Ishikawa (cell line): Measurements from ENCODE around the gene SAMD9L.

Source experiments
- CEBPB ChIP-seq: IDR thresholded peaks from 2 replicates; pipeline ENCODE4 v1.6.1; 2012
- EGR1 ChIP-seq: IDR thresholded peaks from 2 replicates; pipeline ENCODE4 v1.6.1; 2012
- EP300 ChIP-seq: IDR thresholded peaks from 2 replicates; pipeline ENCODE4 v1.6.1; 2012; ENCODE audit warnings: borderline replicate concordance
- NFIC ChIP-seq: IDR thresholded peaks from 2 replicates; pipeline ENCODE4 v1.6.1; 2012
- RAD21 ChIP-seq: IDR thresholded peaks from 2 replicates; pipeline ENCODE4 v1.6.1; 2012; ENCODE audit warnings: low read depth
- TAF1 ChIP-seq: IDR thresholded peaks from 2 replicates; pipeline ENCODE4 v1.6.1; 2012; ENCODE audit warnings: low read depth, mild to moderate bottlenecking
- YY1 ChIP-seq: IDR thresholded peaks from 2 replicates; pipeline ENCODE4 v1.6.1; 2012; ENCODE audit warnings: low read depth
- ZBTB7A ChIP-seq: IDR thresholded peaks from 2 replicates; pipeline ENCODE4 v1.6.1; 2012; ENCODE audit warnings: low read depth
- TF ChIP-seq, protein P1 (sequence below): IDR thresholded peaks from 2 replicates; pipeline ENCODE4 v1.6.1; 2012
- TF ChIP-seq, protein P2 (sequence below): IDR thresholded peaks from 2 replicates; pipeline ENCODE4 v1.6.1; 2012; ENCODE audit warnings: low read depth, mild to moderate bottlenecking

DNA sequence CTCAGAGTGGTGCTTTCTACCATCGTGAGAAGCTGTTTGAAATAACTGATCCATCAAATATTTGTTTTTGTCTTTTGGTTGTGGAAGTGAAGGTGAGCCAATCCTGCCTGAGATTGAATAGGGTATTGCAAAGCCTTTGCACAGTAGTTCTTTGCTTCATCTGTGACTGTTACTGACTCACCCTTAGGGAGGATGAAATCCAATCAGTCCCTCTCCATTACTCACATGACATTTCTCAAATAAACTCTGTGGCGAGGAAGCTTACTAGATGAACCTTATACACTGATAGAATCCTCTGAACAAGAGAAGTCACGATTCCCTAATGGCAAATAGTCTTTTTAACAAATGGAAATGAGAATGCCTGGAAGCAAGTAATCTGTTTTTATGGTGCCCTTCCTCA is 46.2 kb upstream of the SAMD9L start:
- TF ChIP-seq, protein P1, sequence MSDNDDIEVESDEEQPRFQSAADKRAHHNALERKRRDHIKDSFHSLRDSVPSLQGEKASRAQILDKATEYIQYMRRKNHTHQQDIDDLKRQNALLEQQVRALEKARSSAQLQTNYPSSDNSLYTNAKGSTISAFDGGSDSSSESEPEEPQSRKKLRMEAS: no peak
- TF ChIP-seq NFIC (no peak), EP300 (no peak), RAD21 (no peak), TAF1 (no peak), EGR1 (no peak), YY1 (no peak), ZBTB7A (no peak), CEBPB (no peak)
- TF ChIP-seq, protein P2, sequence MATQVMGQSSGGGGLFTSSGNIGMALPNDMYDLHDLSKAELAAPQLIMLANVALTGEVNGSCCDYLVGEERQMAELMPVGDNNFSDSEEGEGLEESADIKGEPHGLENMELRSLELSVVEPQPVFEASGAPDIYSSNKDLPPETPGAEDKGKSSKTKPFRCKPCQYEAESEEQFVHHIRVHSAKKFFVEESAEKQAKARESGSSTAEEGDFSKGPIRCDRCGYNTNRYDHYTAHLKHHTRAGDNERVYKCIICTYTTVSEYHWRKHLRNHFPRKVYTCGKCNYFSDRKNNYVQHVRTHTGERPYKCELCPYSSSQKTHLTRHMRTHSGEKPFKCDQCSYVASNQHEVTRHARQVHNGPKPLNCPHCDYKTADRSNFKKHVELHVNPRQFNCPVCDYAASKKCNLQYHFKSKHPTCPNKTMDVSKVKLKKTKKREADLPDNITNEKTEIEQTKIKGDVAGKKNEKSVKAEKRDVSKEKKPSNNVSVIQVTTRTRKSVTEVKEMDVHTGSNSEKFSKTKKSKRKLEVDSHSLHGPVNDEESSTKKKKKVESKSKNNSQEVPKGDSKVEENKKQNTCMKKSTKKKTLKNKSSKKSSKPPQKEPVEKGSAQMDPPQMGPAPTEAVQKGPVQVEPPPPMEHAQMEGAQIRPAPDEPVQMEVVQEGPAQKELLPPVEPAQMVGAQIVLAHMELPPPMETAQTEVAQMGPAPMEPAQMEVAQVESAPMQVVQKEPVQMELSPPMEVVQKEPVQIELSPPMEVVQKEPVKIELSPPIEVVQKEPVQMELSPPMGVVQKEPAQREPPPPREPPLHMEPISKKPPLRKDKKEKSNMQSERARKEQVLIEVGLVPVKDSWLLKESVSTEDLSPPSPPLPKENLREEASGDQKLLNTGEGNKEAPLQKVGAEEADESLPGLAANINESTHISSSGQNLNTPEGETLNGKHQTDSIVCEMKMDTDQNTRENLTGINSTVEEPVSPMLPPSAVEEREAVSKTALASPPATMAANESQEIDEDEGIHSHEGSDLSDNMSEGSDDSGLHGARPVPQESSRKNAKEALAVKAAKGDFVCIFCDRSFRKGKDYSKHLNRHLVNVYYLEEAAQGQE: no peak
